GM10248 (cell line): ENCODE measurements around the gene NGB.

Experiments used
- CTCF ChIA-PET: fragments of 300-600 bp; sonication (Branson Sonifier 250); formaldehyde crosslinking; extraction: SDS; loops from one replicate; lab custom pipeline; 2021; ENCODE audit warnings: antibody characterized with exemption; lab: Yijun Ruan, JAX
- POLR2A ChIA-PET: fragments of 350-650 bp; sonication (Branson Sonifier 250); formaldehyde crosslinking; extraction: SDS; loops from one replicate; lab custom pipeline; 2020; ENCODE audit warnings: antibody characterized with exemption; lab: Yijun Ruan, JAX
- DNase-seq: peaks from one replicate; pipeline ENCODE4 v3.0.0; 2012; ENCODE audit errors: extremely low spot score
- TF ChIP-seq, protein P1 (sequence below): IDR thresholded peaks from 2 replicates; pipeline ENCODE4 v1.5.1; 2012; ENCODE audit warnings: mild to moderate bottlenecking, low read depth; ENCODE audit errors: extremely low read depth, missing control alignments, control extremely low read depth

NGB gene

DNA sequence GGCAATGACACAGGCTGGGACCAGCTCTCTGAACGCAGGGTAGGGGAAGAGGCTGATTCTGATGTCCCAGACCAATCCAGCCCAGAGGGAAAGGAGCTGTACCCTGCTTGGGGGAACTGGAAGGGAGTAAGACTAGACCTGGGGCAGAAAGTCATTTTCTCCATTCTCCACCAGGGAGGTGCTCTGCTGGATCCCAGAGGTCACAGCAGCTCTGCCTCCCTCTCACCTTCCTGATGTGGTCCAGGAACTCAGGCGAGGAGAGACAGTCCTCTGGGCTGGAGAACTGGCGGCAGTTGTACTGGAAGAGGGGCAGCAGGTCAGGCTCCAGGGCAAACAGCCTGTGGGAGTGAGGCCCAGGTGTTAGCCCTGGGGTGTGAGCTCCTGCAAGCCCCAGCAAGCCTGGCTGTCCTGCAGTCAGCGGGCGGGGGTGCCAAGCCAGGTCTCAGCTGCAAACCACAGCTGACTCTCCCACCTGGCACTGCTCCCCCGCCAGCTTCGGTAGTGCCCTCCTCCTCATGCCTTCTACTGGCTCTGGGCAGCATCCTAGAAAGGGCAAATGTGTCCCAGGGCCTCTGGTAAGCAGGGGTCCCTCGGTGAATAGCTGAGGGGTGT lies 1.9 kb downstream of the NGB start:
- TF ChIP-seq, protein P1, sequence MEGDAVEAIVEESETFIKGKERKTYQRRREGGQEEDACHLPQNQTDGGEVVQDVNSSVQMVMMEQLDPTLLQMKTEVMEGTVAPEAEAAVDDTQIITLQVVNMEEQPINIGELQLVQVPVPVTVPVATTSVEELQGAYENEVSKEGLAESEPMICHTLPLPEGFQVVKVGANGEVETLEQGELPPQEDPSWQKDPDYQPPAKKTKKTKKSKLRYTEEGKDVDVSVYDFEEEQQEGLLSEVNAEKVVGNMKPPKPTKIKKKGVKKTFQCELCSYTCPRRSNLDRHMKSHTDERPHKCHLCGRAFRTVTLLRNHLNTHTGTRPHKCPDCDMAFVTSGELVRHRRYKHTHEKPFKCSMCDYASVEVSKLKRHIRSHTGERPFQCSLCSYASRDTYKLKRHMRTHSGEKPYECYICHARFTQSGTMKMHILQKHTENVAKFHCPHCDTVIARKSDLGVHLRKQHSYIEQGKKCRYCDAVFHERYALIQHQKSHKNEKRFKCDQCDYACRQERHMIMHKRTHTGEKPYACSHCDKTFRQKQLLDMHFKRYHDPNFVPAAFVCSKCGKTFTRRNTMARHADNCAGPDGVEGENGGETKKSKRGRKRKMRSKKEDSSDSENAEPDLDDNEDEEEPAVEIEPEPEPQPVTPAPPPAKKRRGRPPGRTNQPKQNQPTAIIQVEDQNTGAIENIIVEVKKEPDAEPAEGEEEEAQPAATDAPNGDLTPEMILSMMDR: no peak
- DNase-seq: no peak
- ChIA-PET CTCF (interaction anchor here (3.2 kb wide), 1 partner anchor 46 kb away, joined by 11 read pairs; no protein-coding TSS in a partner anchor), POLR2A (no interaction called here)

DNA sequence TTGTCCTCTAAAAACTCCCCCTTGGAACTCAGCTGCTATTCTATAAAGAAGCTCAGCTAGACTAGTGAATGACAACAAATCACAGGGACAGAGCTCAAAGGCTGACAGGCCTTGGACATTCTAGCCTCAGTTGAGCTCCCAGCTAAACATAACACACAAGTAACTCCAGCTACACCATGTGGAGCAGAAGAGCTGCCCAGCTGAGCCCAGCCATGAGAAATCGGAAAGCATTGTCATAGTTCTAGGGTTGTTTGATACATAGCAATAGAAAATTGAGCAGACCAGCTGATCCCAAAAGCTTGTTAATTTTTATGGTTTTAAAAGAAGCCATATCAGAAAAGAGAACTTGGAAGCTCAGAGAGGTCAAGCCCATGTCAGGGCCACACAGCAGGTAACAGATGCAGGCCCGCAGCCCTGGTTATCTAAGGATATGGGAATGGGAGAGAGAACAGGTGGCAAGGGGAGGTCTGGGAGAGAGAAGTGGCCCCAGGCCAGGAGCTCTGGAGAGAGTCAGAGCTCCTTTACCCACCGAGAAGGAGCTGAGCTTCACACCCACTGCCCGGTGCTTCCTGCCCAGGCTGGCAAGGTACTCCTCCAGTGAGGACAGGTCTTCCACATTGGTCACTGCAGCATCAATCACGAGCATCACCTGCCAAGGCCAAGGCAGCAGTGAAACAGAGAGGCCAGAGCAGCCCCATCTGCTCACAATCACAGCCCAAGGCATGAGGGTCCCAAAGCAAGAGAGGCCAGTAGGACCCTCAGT lies 2.9 kb downstream of the NGB start:
- ChIA-PET CTCF (interaction anchor here (1.3 to 3.2 kb wide), 5 partner anchors 9 to 395 kb away, joined by 3 to 11 read pairs (median 4); no protein-coding TSS in a partner anchor), POLR2A (no interaction called here)

DNA sequence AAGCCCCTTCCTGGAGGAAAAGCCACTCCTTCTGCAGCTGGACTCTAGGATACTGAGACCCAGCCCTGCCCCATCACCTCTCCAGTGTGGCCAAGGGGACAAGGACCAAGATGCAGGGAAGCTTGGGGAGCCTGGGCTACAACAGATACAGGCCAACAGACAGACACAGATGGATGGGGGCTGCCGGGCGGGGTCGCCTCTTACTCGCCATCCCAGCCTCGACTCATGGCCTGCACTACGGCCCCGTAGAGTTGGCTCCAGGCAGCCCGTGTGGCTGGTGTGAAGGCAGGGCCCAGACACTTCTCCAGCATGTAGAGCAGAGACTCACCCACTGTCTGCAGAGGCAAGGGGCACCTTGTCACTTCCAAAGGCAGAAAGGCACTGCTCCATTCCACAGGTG lies 4.7 kb downstream of the NGB start:
- no peak for DNase-seq
- CTCF ChIA-PET: interaction anchor here (2.2 kb wide), 1 partner anchor 11 kb away, joined by 5 read pairs; no protein-coding TSS in a partner anchor
- POLR2A ChIA-PET: no interaction called here
- TF ChIP-seq, protein P1: no peak

More for the DNA sequence above, 2.9 kb downstream of the NGB start:
- TF ChIP-seq, protein P1: no peak
- DNase-seq: no peak

DNA sequence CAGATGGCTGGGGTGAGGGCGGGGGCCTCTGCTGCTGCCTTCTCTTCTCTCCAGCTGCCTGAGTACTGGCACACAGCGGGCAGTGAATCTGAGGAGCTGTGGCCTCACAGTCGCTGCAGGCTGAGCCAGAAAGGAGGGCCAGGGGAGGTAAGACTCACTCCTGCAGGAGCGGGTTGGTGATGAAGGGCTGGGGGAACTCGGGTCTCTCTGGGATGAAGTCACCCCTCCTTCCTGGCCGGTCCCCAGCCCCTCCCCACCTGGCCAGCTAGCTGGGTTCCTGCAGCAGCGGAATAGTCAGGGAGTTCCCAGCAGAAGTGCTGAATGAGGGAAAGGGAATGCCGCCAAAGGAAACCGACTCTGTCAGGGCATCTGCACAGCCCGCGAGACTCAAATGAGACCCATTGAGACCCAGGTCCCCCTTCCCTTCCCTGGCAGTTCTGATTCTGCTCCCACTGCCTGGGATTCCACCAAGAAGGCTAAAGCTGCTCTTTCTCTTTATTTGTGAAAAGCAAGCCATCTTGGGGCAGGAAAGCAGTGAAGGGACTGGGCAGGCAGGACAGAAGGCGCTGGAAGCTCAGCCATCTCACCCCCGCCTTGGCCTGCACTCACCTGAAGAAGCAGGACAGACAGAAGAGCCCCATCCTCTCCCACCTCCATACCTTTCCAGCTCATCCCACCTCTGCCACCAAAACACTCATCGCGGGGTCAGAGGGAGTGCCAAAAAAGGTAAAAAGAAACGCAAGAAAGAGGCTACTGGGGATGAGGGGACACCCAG lies 5.3 kb downstream of the NGB start:
- no peak for DNase-seq
- TF ChIP-seq, protein P1: no peak
- CTCF ChIA-PET: no interaction called here
- POLR2A ChIA-PET: no interaction called here

DNA sequence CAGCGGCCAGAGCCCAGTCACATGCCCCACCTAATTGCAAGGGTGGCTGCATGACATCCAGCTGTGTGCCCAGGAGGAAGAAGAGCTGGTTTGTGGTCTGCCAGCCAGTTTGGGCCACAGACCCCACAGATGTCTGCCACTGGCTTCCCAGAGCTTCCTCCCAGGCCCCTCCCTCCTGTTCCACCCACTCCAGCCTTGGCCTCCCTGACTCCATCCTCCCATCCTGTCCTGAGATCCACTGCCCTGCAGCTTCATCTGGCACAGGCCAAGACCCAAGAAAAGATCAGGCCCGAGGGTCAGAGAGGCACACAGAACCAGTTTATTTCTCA lies 5.9 kb downstream of the NGB start:
- TF ChIP-seq, protein P1: no peak
- POLR2A ChIA-PET: no interaction called here
- DNase-seq: no peak
- CTCF ChIA-PET: no interaction called here

DNA sequence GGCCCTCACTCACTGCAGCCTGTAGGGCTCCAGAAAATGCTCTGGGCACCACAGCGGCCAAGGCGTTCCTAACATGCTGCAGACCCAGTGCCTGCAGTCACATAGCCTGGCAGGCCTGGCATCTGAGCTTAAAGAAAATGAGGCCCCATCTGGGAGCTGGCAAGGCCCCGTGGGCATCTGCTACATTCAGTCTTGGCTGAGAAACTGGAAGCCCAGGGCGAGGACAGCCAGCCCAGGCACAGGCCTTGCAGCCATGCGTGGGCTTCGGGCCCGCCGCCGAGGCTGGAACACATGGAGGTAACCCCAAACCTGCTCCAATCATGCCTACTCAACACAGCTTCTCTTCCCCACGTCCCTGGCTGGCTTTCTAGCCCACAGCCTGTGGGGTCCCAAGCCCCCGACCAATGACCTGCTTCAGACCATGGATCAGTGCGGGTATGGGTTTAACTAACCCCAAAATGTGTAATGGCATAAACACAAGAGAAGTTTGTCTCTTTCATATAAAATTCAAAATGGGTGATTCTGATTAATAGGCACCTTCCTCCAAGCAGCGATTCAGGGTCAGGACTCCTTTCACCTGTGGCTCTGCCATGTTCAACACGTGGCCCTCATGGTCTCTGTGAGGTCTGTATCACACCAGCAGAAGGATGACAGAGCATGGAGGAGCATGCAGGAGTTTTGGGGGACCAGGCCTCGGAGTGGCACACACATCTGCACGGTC lies 6.4 kb downstream of the NGB start:
- ChIA-PET POLR2A (no interaction called here), CTCF (no interaction called here)
- TF ChIP-seq, protein P1: no peak
- DNase-seq: no peak
